Skeletal muscle cell (primary cell): Measurements from ENCODE around the gene NLRP14.

Experiments used
- DNase-seq: peaks from one replicate; pipeline ENCODE4 v3.0.0-alpha.2; 2010; ENCODE audit warnings: low read depth
- H3K4me3 ChIP-seq: 2 replicates; pipeline ENCODE4 v1.5.1; 2011; ENCODE audit warnings: low read depth, mild to moderate bottlenecking, control low read depth, low read length, moderate library complexity

Gene NLRP14

GRCh38 chr11:7050191-7050590 is 29.9 kb downstream of the NLRP14 start:
- H3K4me3 ChIP-seq: no peak overlapping the region
- no peak for DNase-seq

GRCh38 chr11:7056828-7057513 is 36.7 kb downstream of the NLRP14 start:
- DNase-seq: no peak
- no peak overlapping the region for H3K4me3 ChIP-seq

- DNase-seq: no peak
Observed at GRCh38 chr11:7057641-7058040, 37.4 kb downstream of the NLRP14 start.

GRCh38 chr11:7060868-7061267 is 40.6 kb downstream of the NLRP14 start:
- H3K4me3 ChIP-seq: no peak overlapping the region
- DNase-seq: peak; percentile 25

More at GRCh38 chr11:7057641-7058040, 37.4 kb downstream of the NLRP14 start:
- no peak overlapping the region for H3K4me3 ChIP-seq

- DNase-seq: no peak
- no peak overlapping the region for H3K4me3 ChIP-seq
Observed at GRCh38 chr11:7062534-7062933, 42.3 kb downstream of the NLRP14 start.

GRCh38 chr11:7072401-7073028 is 52.2 kb downstream of the NLRP14 start:
- no peak overlapping the region for H3K4me3 ChIP-seq

GRCh38 chr11:7077101-7077500 is 56.8 kb downstream of the NLRP14 start:
- H3K4me3 ChIP-seq: no peak overlapping the region
- DNase-seq: no peak

More at GRCh38 chr11:7072401-7073028, 52.2 kb downstream of the NLRP14 start:
- DNase-seq: no peak

- DNase-seq: no peak
- no peak overlapping the region for H3K4me3 ChIP-seq
Observed at GRCh38 chr11:7079545-7080135, 59.4 kb downstream of the NLRP14 start.

- DNase-seq: no peak
- H3K4me3 ChIP-seq: no peak overlapping the region
Observed at GRCh38 chr11:7080900-7081299, 60.6 kb downstream of the NLRP14 start.

GRCh38 chr11:7081441-7081840 is 61.2 kb downstream of the NLRP14 start:
- H3K4me3 ChIP-seq: no peak overlapping the region
- DNase-seq: no peak

GRCh38 chr11:7088921-7089320 is 68.6 kb downstream of the NLRP14 start, which contains the start of gene RBMXL2:
RBMXL2 (plus strand) TSS chr11:7088998; CDS start chr11:7089121, 123 bp downstream.
- no peak within 1 kb of the TSS for H3K4me3 ChIP-seq
- DNase-seq: no peak

GRCh38 chr11:7089328-7090251 is 69.3 kb downstream of the NLRP14 start:
- no peak for DNase-seq
- no peak overlapping the region for H3K4me3 ChIP-seq

GRCh38 chr11:7098235-7098832 is 78.1 kb downstream of the NLRP14 start:
- peak; percentile 1 for DNase-seq
- no peak overlapping the region for H3K4me3 ChIP-seq

GRCh38 chr11:7115780-7116179 is 95.5 kb downstream of the NLRP14 start:
- DNase-seq: peak; percentile 34
- no peak overlapping the region for H3K4me3 ChIP-seq

- H3K4me3 ChIP-seq: no peak overlapping the region
- DNase-seq: no peak
Observed at GRCh38 chr11:7116370-7116769, 96.1 kb downstream of the NLRP14 start.
